ENCODE measurements around the gene SHCBP1L.

SHCBP1L gene

GRCh38 chr1:182990413-182991144, 37.6 kb upstream of the SHCBP1L start:
- TF ChIP-seq TAF1 (IDR thresholded peaks at IDR 0.05; ENCODE audit: low read depth), result no peak
- TF ChIP-seq RAD21 (IDR thresholded peaks at IDR 0.05; ENCODE audit: low read depth), result no peak
- TF ChIP-seq CREB1 (IDR thresholded peaks at IDR 0.05; ENCODE audit: low read depth), result no peak
- no peak for TF ChIP-seq USF1 (IDR thresholded peaks at IDR 0.05)
- no peak for TF ChIP-seq TEAD4 (IDR thresholded peaks at IDR 0.05)
- TF ChIP-seq EP300 (IDR thresholded peaks at IDR 0.05; ENCODE audit: borderline replicate concordance), result no peak
- no peak for TF ChIP-seq TCF12 (IDR thresholded peaks at IDR 0.05; ENCODE audit: low read depth)
- TF ChIP-seq ZBTB7A (IDR thresholded peaks at IDR 0.05; ENCODE audit: low read depth), result no peak
- TF ChIP-seq EGR1 (IDR thresholded peaks at IDR 0.05), result no peak
- no peak for TF ChIP-seq REST (IDR thresholded peaks at IDR 0.05; ENCODE audit: low read depth)
- no peak for TF ChIP-seq NFIC (IDR thresholded peaks at IDR 0.05)
- no peak for TF ChIP-seq FOXM1 (IDR thresholded peaks at IDR 0.05; ENCODE audit: borderline replicate concordance, low read depth)
- no peak for TF ChIP-seq MAX (IDR thresholded peaks at IDR 0.05)
- TF ChIP-seq YY1 (IDR thresholded peaks at IDR 0.05; ENCODE audit: low read depth), result no peak
- no peak for TF ChIP-seq CEBPB (IDR thresholded peaks at IDR 0.05)

GRCh38 chr1:182985876-182986275, 32.9 kb upstream of the SHCBP1L start:
- TF ChIP-seq REST (IDR thresholded peaks at IDR 0.05; ENCODE audit: low read depth), result no peak
- TF ChIP-seq CREB1 (IDR thresholded peaks at IDR 0.05; ENCODE audit: low read depth), result no peak
- no peak for TF ChIP-seq YY1 (IDR thresholded peaks at IDR 0.05; ENCODE audit: low read depth)
- no peak for TF ChIP-seq FOXM1 (IDR thresholded peaks at IDR 0.05; ENCODE audit: borderline replicate concordance, low read depth)

GRCh38 chr1:182984621-182985020, 31.7 kb upstream of the SHCBP1L start:
- no peak for TF ChIP-seq RAD21 (IDR thresholded peaks at IDR 0.05; ENCODE audit: low read depth)
- TF ChIP-seq CREB1 (IDR thresholded peaks at IDR 0.05; ENCODE audit: low read depth), result no peak
- no peak for TF ChIP-seq MAX (IDR thresholded peaks at IDR 0.05)
- TF ChIP-seq TAF1 (IDR thresholded peaks at IDR 0.05; ENCODE audit: low read depth), result no peak
- TF ChIP-seq TEAD4 (IDR thresholded peaks at IDR 0.05), result no peak
- TF ChIP-seq CEBPB (IDR thresholded peaks at IDR 0.05), result no peak
- TF ChIP-seq REST (IDR thresholded peaks at IDR 0.05; ENCODE audit: low read depth), result no peak
- TF ChIP-seq NFIC (IDR thresholded peaks at IDR 0.05), result no peak

- no peak for TF ChIP-seq NFIC (IDR thresholded peaks at IDR 0.05)
- TF ChIP-seq TEAD4 (IDR thresholded peaks at IDR 0.05), result no peak
- no peak for TF ChIP-seq REST (IDR thresholded peaks at IDR 0.05; ENCODE audit: low read depth)
- no peak for TF ChIP-seq EP300 (IDR thresholded peaks at IDR 0.05; ENCODE audit: borderline replicate concordance)
Measured at GRCh38 chr1:182984138-182984537, 31.2 kb upstream of the SHCBP1L start.

All from Ishikawa (cell line).